IMR-90 (cell line): ENCODE data around the gene CACNA2D3. TPM values are rescaled to one million over a fixed set of nuclear protein-coding genes. Genes with fewer than 3 reads are reported as not detected.

Experiments used
- ATAC-seq: fragments of 200-7000 bp; cut with Tn5 transposase; 2 replicates; pipeline ENCODE4 v1.9.1; 2020; ENCODE audit warnings: low read depth, mild to moderate bottlenecking, moderate library complexity
- BruUV-seq: library from RNA; stranded (reverse); fragments of 400-500 nt; replicated peaks from 2 replicates; lab custom pipeline; 2021; lab: Mats Ljungman, UMichigan
- CTCF ChIA-PET: fragments of 300-600 bp; formaldehyde crosslinking; extraction: SDS; loops from one replicate; lab custom pipeline; 2021; ENCODE audit warnings: antibody characterized with exemption; lab: Yijun Ruan, JAX
- POLR2A ChIA-PET: fragments of 300-600 bp; sonication (Branson Sonifier 250); formaldehyde crosslinking; loops from one replicate; lab custom pipeline; 2022; ENCODE audit warnings: antibody characterized with exemption; ENCODE audit not compliant: unreplicated experiment; lab: Charles Lee
- DNase-seq: peaks from one replicate; pipeline ENCODE4 v3.0.0; 2013
- H2AFZ ChIP-seq: replicated peaks from 2 replicates; pipeline ENCODE3; 2013; ENCODE audit warnings: low read length, mild to moderate bottlenecking; ENCODE audit not compliant: poor library complexity
- H2AK5ac ChIP-seq: 2 replicates; pipeline ENCODE4 v1.6.1; 2013; ENCODE audit warnings: low read depth, low read length, inconsistent platforms
- H2AK9ac ChIP-seq: replicated peaks from 2 replicates; pipeline ENCODE3; 2013; ENCODE audit warnings: mild to moderate bottlenecking, low read depth, low read length, moderate library complexity; ENCODE audit not compliant: poor library complexity
- H2BK120ac ChIP-seq: 2 replicates; pipeline ENCODE4 v1.6.1; 2013; ENCODE audit warnings: low read depth, low read length, inconsistent platforms
- H2BK15ac ChIP-seq: 3 replicates; pipeline ENCODE4 v1.6.1; 2013; ENCODE audit warnings: low read depth, low read length, inconsistent platforms
- H2BK20ac ChIP-seq: 2 replicates; pipeline ENCODE4 v1.6.1; 2013; ENCODE audit warnings: low read depth, mild to moderate bottlenecking, inconsistent platforms, low read length, moderate library complexity
- H2BK5ac ChIP-seq: 2 replicates; pipeline ENCODE4 v1.6.1; 2013; ENCODE audit warnings: mild to moderate bottlenecking, low read depth, low read length, inconsistent platforms; ENCODE audit not compliant: poor library complexity, severe bottlenecking
- H3K14ac ChIP-seq: replicated peaks from 2 replicates; pipeline ENCODE4 v1.6.1; 2013; ENCODE audit warnings: low read depth, low read length, inconsistent platforms
- H3K18ac ChIP-seq: 2 replicates; pipeline ENCODE4 v1.6.1; 2013; ENCODE audit warnings: low read depth, low read length, control low read depth
- H3K23ac ChIP-seq: 2 replicates; pipeline ENCODE4 v1.6.1; 2013; ENCODE audit warnings: low read depth, low read length, inconsistent platforms
- H3K27ac ChIP-seq: 2 replicates; pipeline ENCODE4 v1.5.1; 2013; ENCODE audit warnings: mild to moderate bottlenecking, control low read depth, low read length; ENCODE audit not compliant: insufficient read depth
- H3K27me3 ChIP-seq: 2 replicates; pipeline ENCODE4 v1.6.1; 2013; ENCODE audit warnings: low read length; ENCODE audit not compliant: control insufficient read depth, insufficient read depth
- H3K36me3 ChIP-seq: 2 replicates; pipeline ENCODE4 v1.6.1; 2013; ENCODE audit warnings: low read length, mixed read lengths; ENCODE audit not compliant: control insufficient read depth, insufficient read depth
- H3K4ac ChIP-seq: 2 replicates; pipeline ENCODE4 v1.6.1; 2013; ENCODE audit warnings: low read depth, low read length, inconsistent platforms
- H3K4me1 ChIP-seq: 2 replicates; pipeline ENCODE4 v1.6.1; 2013; ENCODE audit warnings: low read length, mixed read lengths; ENCODE audit not compliant: control insufficient read depth, insufficient read depth
- H3K4me2 ChIP-seq: 2 replicates; pipeline ENCODE4 v1.6.1; 2013; ENCODE audit warnings: low read depth, mild to moderate bottlenecking, control low read depth, low read length, moderate library complexity
- H3K4me3 ChIP-seq: 2 replicates; pipeline ENCODE4 v1.5.1; 2013; ENCODE audit warnings: low read depth, mild to moderate bottlenecking, control low read depth, low read length, moderate library complexity; ENCODE audit not compliant: insufficient read depth
- H3K56ac ChIP-seq: 2 replicates; pipeline ENCODE4 v1.6.1; 2013; ENCODE audit warnings: low read length, inconsistent platforms; ENCODE audit not compliant: insufficient read depth; ENCODE audit errors: extremely low read depth
- H3K79me1 ChIP-seq, 2 experiments: 2 replicates each; pipeline ENCODE4 v1.6.1; 2013; ENCODE audit warnings: low read length in 2 of 2, inconsistent platforms in 1 of 2, low read depth in 1 of 2
- H3K9ac ChIP-seq: 2 replicates; pipeline ENCODE4 v1.6.1; 2013; ENCODE audit warnings: low read depth, low read length, control low read depth
- H3K9me1 ChIP-seq: 2 replicates; pipeline ENCODE4 v1.6.1; 2013; ENCODE audit warnings: low read length, inconsistent platforms; ENCODE audit not compliant: insufficient read depth
- H3K9me3 ChIP-seq: 2 replicates; pipeline ENCODE4 v1.6.1; 2013; ENCODE audit warnings: low read length; ENCODE audit not compliant: control insufficient read depth, insufficient read depth
- H4K20me1 ChIP-seq: 2 replicates; pipeline ENCODE4 v1.6.1; 2013; ENCODE audit warnings: low read length, inconsistent platforms; ENCODE audit not compliant: insufficient read depth
- H4K5ac ChIP-seq: 2 replicates; pipeline ENCODE4 v1.6.1; 2013; ENCODE audit warnings: mild to moderate bottlenecking, low read depth, low read length, control low read depth
- H4K8ac ChIP-seq, 2 experiments: 2 replicates each; pipeline ENCODE4 v1.6.1; 2013; ENCODE audit warnings: low read depth in 2 of 2, low read length in 2 of 2, control low read depth in 1 of 2, inconsistent platforms in 1 of 2
- H4K91ac ChIP-seq: 2 replicates; pipeline ENCODE4 v1.6.1; 2013; ENCODE audit warnings: low read depth, low read length, inconsistent platforms; ENCODE audit not compliant: insufficient read depth
- BHLHE40 ChIP-seq: fragments of 150-350 bp; IDR thresholded peaks from 2 replicates; pipeline ENCODE4 v1.6.1; 2016; ENCODE audit warnings: mild to moderate bottlenecking, low read depth, low read length
- CEBPB ChIP-seq: IDR thresholded peaks from 2 replicates; pipeline ENCODE4 v1.6.1; 2012; ENCODE audit warnings: low read depth, low read length, improper control_type of control experiment
- ELK1 ChIP-seq: fragments of 150-350 bp; IDR thresholded peaks from 2 replicates; pipeline ENCODE4 v1.6.1; 2016; ENCODE audit warnings: low read depth, mild to moderate bottlenecking, low read length, moderate library complexity, borderline replicate concordance
- MAFK ChIP-seq: IDR thresholded peaks from 2 replicates; pipeline ENCODE4 v1.6.1; 2012; ENCODE audit warnings: low read depth, low read length, improper control_type of control experiment
- MXI1 ChIP-seq: IDR thresholded peaks from 2 replicates; pipeline ENCODE4 v1.6.1; 2012; ENCODE audit warnings: low read depth, mild to moderate bottlenecking, low read length, moderate library complexity, borderline replicate concordance
- RCOR1 ChIP-seq: IDR thresholded peaks from 2 replicates; pipeline ENCODE4 v1.6.1; 2012; ENCODE audit warnings: mild to moderate bottlenecking, low read length, improper control_type of control experiment; ENCODE audit not compliant: insufficient replicate concordance
- USF2 ChIP-seq: fragments of 150-350 bp; IDR thresholded peaks from 2 replicates; pipeline ENCODE4 v1.6.1; 2017; ENCODE audit warnings: mild to moderate bottlenecking, antibody characterized with exemption, low read length, low read depth
- WGBS, 2 experiments: methylation state at CpG; one replicate each; pipeline versions ENCODE4 v1.1.5 to v1.1.7; 2013; ENCODE audit warnings: missing lambda C conversion rate in 2 of 2; ENCODE audit not compliant: insufficient read length in 1 of 2; ENCODE audit errors: extremely low coverage in 2 of 2; 5-methylcytosine and 5-hydroxymethylcytosine counted together
- dilution Hi-C: fragments of 300-500 bp; cut with HindIII; formaldehyde crosslinking; loops from one replicate; pipeline ENCODE4 v1.14.3; 2018; ENCODE audit warnings: low sequenced_read_pairs; ENCODE audit not compliant: unreplicated experiment
- in situ Hi-C: fragments of 300-500 bp; cut with MboI; formaldehyde crosslinking; loops from 3 replicates; pipeline ENCODE4 v1.14.3; 2019; ENCODE audit warnings: low sequenced_read_pairs, inconsistent platforms, mixed read lengths
- intact Hi-C: fragments of 100-400 bp; cut with micrococcal nuclease; formaldehyde crosslinking; loops from 2 replicates; pipeline ENCODE4 v1.10.0; 2022
- polyA plus RNA-seq, 3 experiments: library from polyadenylated mRNA; depleted of rRNA; stranded (reverse); fragments of >200 nt; gene quantifications; 2 replicates each; pipeline ENCODE4 v1.2.3, GENCODE V29; 2012; ENCODE audit warnings: low replicate concordance in 1 of 3
- total RNA-seq: library from RNA; depleted of rRNA; stranded (reverse); fragments of >200 nt; gene quantifications from 2 replicates; pipeline ENCODE4 v1.2.3, GENCODE V29; 2012

Gene CACNA2D3
- total and polyA plus RNA-seq, 2 of the 4 experiments (the other 2 are of a cell fraction) = 0.36 to 0.41 TPM

- Histone ChIP-seq H2BK5ac (no peak overlapping the region), H2AK5ac (no peak overlapping the region), H3K27me3 (no peaks in the 10 kb centered on the region), H3K9ac (no peak overlapping the region), H3K79me1 (no peaks in the 10 kb centered on the region), H4K8ac (no peak overlapping the region), H4K20me1 (no peaks in the 10 kb centered on the region), H3K9me1 (no peaks in the 10 kb centered on the region), H3K14ac (no peak overlapping the region), H2AFZ (no peak overlapping the region), H4K5ac (no peak overlapping the region), H3K23ac (no peak overlapping the region), H3K36me3 (no peaks in the 10 kb centered on the region), H3K18ac (no peak overlapping the region), H3K9me3 (peaks cover 6% of the 10 kb centered on the region), H3K4ac (no peak overlapping the region), H3K4me3 (no peak overlapping the region), H2BK120ac (no peak overlapping the region), H3K27ac (no peak overlapping the region), H3K4me1 (no peaks in the 10 kb centered on the region), H2BK20ac (no peak overlapping the region), H3K4me2 (no peak overlapping the region), H4K91ac (no peak overlapping the region), H2AK9ac (no peak overlapping the region), H3K56ac (no peak overlapping the region), H2BK15ac (no peak overlapping the region)
- TF ChIP-seq USF2 = no peak
- no peak for TF ChIP-seq BHLHE40
- TF ChIP-seq RCOR1 = no peak
- TF ChIP-seq MAFK = no peak
- no peak for TF ChIP-seq ELK1
- TF ChIP-seq MXI1 = no peak
- TF ChIP-seq CEBPB = no peak
- ChIA-PET POLR2A (no interaction called here), CTCF (no interaction called here)
- DNase-seq = no peak
- intact Hi-C loops (no loop called here), dilution Hi-C loops (no loop called here), in situ Hi-C loops (no loop called here)
- BruUV-seq = no TSS peak
- ATAC-seq = no peak
- WGBS, 2 experiments = no CpG with 5 or more reads among the region's 6 CpGs
These were observed 253.9 kb downstream of the CACNA2D3 start for GRCh38 chr3:54376142-54376807.
